GM19023 (cell line): Measurements from ENCODE around the gene TRAF6.
"Not testable (repeated sequence)": the region's sequence is repeated elsewhere in the genome, so short reads cannot be mapped to it uniquely, and the experiment has no call there.

Source experiments
- ATAC-seq: cut with Tn5 transposase; IDR thresholded peaks from one replicate; pipeline ENCODE4 v1.9.1; 2021; ENCODE audit warnings: mild to moderate bottlenecking, moderate library complexity; ENCODE audit not compliant: unreplicated experiment

TRAF6 gene

GRCh38 chr11:36493332-36493731, 16.7 kb downstream of the TRAF6 start:
- ATAC-seq, result no peak

- no peak for ATAC-seq
Measured at GRCh38 chr11:36492724-36493304, 17.3 kb downstream of the TRAF6 start.

DNA sequence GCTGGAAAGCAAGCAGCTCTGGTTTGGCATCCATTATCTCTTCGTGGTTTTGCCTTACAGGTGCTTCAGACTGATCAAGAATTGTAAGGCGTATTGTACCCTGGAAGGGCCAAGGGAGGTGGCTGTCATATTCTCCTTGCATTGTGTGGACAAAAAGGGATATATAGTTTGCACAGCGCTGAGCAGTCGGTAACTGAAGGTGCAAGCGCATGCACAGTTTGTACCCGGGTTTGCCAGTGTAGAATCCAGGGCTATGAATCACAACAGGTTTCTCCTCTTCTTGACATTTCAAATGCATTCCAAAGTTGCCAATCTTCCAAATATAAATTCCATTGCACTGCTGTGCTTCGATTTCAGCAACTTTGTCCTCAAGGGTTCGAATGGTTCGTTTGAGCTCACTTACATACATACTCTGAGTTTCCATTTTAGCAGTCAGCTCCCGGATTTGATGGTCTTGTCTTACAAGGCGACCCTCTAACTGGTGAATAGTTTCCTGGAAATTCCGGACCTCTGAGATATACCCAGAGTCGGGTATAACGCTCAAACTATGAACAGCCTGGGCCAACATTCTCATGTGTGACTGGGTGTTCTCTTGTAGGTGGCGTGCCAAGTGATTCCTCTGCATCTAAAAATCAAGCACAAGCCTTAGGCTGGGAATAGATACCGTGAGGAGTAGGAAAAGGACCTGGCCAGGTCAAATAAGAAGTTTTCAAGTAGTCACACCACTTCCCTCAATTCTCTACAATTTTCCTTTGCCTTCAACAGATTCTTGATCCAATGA, 19.9 kb downstream of the TRAF6 start:
- no peak for ATAC-seq

DNA sequence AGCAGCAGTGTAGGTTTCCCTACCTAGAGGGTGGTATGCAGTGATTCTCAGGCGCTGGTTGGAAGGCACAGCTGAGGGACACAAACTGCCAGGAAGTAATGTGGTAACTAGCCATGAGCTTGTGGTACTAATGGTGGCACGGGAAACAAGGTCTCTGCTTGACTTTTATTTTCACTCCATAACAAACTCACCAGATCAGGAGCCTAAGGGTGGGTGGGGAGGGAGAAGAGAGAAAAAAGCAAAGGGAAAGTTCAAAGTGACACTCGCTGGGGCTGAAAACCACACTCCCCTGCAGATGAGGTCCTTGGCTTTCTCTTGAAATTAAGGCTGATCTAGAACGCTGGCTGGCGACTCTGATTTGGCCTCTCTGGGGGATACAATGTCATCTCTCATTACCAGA, 22.0 kb downstream of the TRAF6 start:
- ATAC-seq, result no peak

- no peak for ATAC-seq
Measured at GRCh38 chr11:36487619-36488018, 22.5 kb downstream of the TRAF6 start.

- ATAC-seq, result no peak
Measured at GRCh38 chr11:36485298-36486002, 24.6 kb downstream of the TRAF6 start.

DNA sequence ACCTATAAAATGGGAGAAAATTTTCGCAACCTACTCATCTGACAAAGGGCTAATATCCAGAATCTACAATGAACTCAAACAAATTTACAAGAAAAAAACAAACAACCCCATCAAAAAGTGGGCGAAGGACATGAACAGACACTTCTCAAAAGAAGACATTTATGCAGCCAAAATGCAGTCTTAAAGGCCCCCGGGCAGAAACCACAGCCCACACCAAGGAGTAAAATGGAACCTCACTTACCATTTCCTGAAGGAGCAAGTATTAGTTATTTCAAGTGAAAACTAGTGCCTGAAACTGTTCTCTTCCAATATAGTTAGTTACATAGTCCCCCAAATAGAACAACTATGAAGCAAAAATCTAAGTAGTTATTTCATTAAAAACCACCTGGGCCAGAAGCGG, 27.0 kb downstream of the TRAF6 start:
- not testable (repeated sequence) for ATAC-seq

DNA sequence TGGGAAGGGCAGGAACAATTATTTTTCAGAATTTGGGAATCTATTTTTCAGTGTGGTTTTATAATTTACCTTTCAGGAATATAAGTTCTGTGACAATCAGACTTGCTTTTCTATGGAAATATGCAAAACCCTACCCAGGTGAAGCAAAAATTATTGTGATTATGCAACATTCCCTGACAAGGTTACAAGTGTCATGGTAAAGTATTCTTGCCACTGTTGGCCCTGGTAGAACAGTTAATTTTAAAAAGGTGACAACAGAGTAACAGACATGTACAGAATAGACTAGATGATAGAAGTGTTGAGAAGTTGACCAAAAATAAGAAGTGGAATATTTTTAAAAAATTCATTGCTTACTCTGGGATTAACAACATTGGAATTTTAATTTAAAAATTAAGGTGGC, 29.2 kb downstream of the TRAF6 start:
- ATAC-seq, result no peak

DNA sequence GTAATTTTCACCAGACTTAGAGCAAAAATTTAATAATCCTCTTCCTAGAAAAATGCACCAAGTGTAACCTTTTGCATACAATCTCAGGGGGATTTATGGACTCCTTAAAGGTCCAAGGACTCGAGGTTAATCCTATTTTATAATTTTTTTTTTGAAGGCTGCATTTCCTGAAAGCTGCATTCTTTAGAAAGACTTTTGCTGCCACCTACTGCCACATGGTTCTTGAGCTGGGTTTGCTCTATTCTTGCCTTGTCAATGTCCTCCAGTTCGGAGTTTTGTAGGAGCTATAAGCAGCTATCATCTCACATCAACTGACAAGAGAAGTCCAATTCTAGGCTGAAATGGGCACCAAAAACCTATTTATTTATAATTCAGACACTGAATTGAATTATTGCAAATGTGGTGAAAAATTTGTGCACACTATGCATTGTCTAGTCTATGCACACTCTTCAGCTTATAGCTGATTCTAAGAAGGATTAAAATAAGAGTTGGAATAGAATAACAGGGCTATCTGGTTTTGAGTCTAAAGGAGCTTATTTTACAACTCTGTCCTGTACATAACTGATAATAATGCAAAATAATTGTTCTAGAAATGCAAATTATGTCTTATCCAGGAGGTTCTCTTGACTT, 31.3 kb downstream of the TRAF6 start:
- no peak for ATAC-seq

- ATAC-seq, result no peak
Measured at GRCh38 chr11:36475192-36475591, 34.9 kb downstream of the TRAF6 start.

- ATAC-seq, result no peak
Measured at GRCh38 chr11:36471577-36471976, 38.5 kb downstream of the TRAF6 start.

DNA sequence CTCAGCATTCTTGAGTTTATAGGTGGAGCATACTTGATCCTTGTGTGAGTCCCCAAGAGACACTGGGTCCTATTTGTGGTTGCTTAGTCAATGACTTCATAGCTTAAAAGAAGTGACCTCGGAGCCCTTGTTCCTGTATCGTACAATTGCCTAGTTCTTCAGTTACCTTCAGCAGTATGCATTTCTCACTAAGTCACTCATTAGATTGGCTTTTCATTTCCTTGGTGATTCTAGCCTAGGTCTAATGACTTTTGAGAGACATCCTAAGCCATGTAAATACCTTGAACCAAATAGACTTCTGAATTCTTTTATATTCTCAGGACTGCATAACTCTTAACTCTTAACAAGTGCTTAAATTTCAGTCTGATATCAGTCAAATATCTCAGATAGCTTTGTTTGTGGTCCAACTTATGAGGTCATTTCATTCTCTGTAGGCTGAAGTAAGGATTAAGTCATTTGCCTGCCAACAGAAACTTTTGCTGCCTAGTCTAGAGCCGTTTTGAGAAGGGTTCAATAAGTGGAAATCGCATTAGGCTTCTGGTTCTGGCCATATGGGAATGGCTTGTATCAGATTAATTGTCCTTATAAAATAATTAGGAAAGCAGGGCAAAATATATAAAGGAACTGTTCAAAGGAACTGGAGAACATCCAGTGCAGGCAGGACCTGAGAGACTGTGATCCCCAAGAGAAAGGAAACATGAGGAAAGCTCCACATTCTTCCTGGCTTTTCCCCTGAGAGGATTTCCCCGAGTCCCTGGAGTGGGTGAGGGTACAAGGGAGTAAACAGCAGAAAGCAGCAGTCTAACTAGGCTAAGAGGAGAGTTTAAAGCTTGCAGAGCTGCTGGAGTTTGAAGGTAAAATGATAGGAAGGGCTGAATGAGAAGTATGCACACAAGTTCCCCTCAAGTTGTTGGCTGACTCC, 39.9 kb downstream of the TRAF6 start:
- no peak for ATAC-seq

- ATAC-seq, result no peak
Measured at GRCh38 chr11:36469063-36469462, 41.0 kb downstream of the TRAF6 start.

DNA sequence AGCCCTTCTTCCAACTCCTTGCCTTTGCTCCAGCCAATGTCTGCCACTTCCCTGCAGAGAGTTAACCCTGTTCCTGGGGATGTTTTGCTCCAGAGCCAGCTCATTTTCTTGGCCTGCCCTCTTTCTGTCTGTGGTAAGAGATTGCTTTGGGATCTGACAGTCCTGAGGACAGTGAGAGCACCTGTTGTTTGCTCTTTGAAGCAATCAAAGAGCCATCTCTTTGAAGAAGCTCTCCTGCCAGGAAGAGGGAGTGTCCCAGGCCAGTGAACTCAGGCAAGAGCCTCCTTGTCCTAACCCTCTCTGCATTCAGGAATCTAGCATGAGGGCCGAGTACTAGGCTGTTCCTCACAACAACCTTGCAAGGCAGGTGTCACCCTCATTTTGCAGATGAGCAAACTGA, 42.2 kb downstream of the TRAF6 start:
- ATAC-seq, result no peak

GRCh38 chr11:36467012-36467411, 43.1 kb downstream of the TRAF6 start:
- no peak for ATAC-seq

DNA sequence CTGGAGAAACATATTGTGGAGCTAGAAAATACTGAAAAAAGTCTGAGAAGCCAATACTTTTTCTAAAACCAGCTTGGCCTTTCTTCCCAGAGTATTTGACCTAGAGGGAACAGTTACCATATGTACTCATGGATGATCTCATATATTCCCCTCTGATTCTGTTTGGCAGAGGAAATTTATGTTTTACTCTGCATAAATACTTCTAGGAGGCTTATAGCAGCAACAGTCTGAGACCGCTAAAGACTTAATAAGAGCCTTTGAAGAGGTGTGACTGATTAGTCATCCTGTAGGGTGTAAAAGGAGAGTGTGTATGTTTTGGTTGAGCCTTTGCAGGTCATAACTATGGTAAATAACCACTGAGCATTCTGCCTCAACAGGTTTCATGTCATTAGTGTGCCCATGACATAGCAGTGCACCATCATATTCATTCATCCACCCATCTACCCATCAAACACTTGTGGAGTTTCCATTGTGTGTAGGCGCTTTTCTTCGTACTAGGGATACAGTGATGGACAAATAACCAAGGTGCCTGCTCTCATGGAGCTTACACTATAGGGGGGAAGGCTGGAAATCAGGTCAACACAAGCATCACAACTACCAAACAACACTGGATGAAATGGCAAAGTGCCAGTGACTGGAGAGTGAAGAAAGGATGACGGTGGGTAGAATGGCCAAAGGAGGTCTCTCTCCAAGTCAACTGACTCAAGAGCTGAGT, 44.5 kb downstream of the TRAF6 start:
- ATAC-seq, result no peak

GRCh38 chr11:36464720-36465119, 45.4 kb downstream of the TRAF6 start:
- no peak for ATAC-seq

DNA sequence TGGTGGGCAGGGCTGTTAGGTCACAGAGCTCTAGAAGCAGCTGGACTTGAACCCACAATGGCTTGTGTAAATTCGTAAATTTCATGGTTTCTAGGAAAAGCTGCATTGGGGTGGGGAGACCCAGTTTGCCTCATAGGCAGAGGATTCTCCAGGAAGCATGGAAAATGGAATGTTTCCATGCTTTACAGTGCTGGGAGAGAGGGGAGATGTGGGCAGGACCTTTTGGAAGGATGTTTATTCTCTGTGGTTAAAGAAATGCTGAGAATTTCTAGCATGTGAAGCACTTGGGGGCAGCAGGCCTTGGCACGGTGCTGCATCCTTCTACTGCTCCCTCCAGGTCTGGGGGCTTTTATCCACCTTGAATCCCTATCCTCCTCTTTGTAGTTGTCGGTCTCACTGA, 46.3 kb downstream of the TRAF6 start:
- no peak for ATAC-seq

- ATAC-seq, result no peak
Measured at GRCh38 chr11:36462321-36462720, 47.8 kb downstream of the TRAF6 start.

DNA sequence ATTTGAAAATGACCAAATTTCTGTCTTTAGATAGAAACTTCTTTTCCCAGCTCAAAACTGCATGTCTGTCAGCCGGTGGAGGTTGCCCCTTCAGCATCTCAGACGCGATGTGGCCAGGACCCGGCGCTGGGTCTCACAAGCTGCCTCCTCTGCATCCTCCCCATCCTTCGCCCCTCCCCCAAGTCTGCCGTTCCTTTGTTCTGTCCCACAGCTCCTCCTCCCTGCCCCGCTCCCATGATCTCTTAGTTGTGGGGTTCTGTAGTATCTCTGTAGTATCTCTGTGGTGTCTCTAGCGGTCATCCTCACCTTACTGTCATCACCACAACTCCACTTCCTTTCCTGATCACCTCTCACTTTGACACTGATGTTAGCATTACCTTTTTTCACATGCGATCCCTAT, 49.9 kb downstream of the TRAF6 start:
- no peak for ATAC-seq
